ENCODE results near the gene ATP6V1C2.
"Not testable (repeated sequence)": the region's sequence is repeated elsewhere in the genome, so short reads cannot be mapped to it uniquely, and the experiment has no call there.

ATP6V1C2 gene

GRCh38 chr2:10770956-10771750 is 49.7 kb downstream of the ATP6V1C2 start:
- DNase-seq, result no peak

GRCh38 chr2:10771786-10772185 is 50.4 kb downstream of the ATP6V1C2 start:
- no peak for DNase-seq

GRCh38 chr2:10772201-10772867 is 50.9 kb downstream of the ATP6V1C2 start:
- no peak for DNase-seq

GRCh38 chr2:10772868-10773215 is 51.4 kb downstream of the ATP6V1C2 start:
- no peak for DNase-seq

GRCh38 chr2:10773821-10774341 is 52.5 kb downstream of the ATP6V1C2 start:
- DNase-seq, result no peak

GRCh38 chr2:10774394-10774793 is 53.0 kb downstream of the ATP6V1C2 start:
- no peak for DNase-seq

GRCh38 chr2:10775021-10775780 is 53.8 kb downstream of the ATP6V1C2 start:
- DNase-seq, result no peak

GRCh38 chr2:10775831-10776230 is 54.4 kb downstream of the ATP6V1C2 start:
- DNase-seq, result no peak

GRCh38 chr2:10776231-10776977 is 55.0 kb downstream of the ATP6V1C2 start:
- DNase-seq, result no peak

- no peak for DNase-seq
These were observed 55.8 kb downstream of the ATP6V1C2 start for GRCh38 chr2:10777111-10777841.

GRCh38 chr2:10777842-10778723 is 56.7 kb downstream of the ATP6V1C2 start:
- DNase-seq, result no peak

- no peak for DNase-seq
These were observed 57.3 kb downstream of the ATP6V1C2 start for GRCh38 chr2:10778724-10779115.

- DNase-seq, result no peak
These were observed 58.5 kb downstream of the ATP6V1C2 start for GRCh38 chr2:10779776-10780490.

- no peak for DNase-seq
These were observed 59.0 kb downstream of the ATP6V1C2 start for GRCh38 chr2:10780491-10780820.

GRCh38 chr2:10780821-10781220 is 59.4 kb downstream of the ATP6V1C2 start:
- DNase-seq, result not testable (repeated sequence)

- DNase-seq, result no peak
These were observed 60.3 kb downstream of the ATP6V1C2 start for GRCh38 chr2:10781746-10782145.

GRCh38 chr2:10783421-10783820 is 62.0 kb downstream of the ATP6V1C2 start:
- DNase-seq, result no peak

GRCh38 chr2:10784719-10785118 is 63.3 kb downstream of the ATP6V1C2 start:
- no peak for DNase-seq

- no peak for DNase-seq
These were observed 63.8 kb downstream of the ATP6V1C2 start for GRCh38 chr2:10785260-10785659.
